K562 (cell line): ENCODE results near the gene TMEM255A. TPM values are rescaled to one million over a fixed set of nuclear protein-coding genes. Genes with fewer than 3 reads are reported as not detected.

Source experiments
- ATAC-seq: fragments of 200-7000 bp; cut with Tn5 transposase; 3 replicates; pipeline ENCODE4 v1.9.1; 2020; ENCODE audit warnings: moderate library complexity
- BruUV-seq: library from RNA; stranded (reverse); fragments of 400-500 nt; replicated peaks from 2 replicates; lab custom pipeline; 2021; lab: Mats Ljungman, UMichigan
- CTCF ChIA-PET: fragments of 300-600 bp; formaldehyde crosslinking; extraction: SDS; loops from one replicate; lab custom pipeline; 2021; ENCODE audit warnings: low intra/inter-chr PET ratio; lab: Yijun Ruan, JAX
- POLR2A ChIA-PET: fragments of 300-600, 350-650 bp; sonication (Branson Sonifier 250); formaldehyde crosslinking; extraction: SDS; loops from one replicate; lab custom pipeline; 2021; ENCODE audit warnings: antibody characterized with exemption, inconsistent platforms; lab: Yijun Ruan, JAX
- DNase-seq, 4 experiments: peaks; one replicate each; pipeline versions ENCODE4 v3.0.0 to v3.0.0-alpha.2; 2011 to 2018; ENCODE audit warnings: low spot score in 3 of 4, mixed read lengths in 3 of 4; ENCODE audit errors: extremely low read depth in 1 of 4
- FAIRE-seq: peaks from 2 replicates; lab custom pipeline; 2011; peaks lifted over from hg19 to GRCh38; lab: Jason Lieb, UNC
- H2AFZ ChIP-seq: 2 replicates; pipeline ENCODE4 v1.6.0; 2011; ENCODE audit warnings: low read depth, low read length, control low read depth, inconsistent platforms
- H3K27ac ChIP-seq: fragments of 200-600 bp; 3 replicates; pipeline ENCODE4 v1.8.0; 2011; ENCODE audit warnings: low read depth, mild to moderate bottlenecking, control low read depth, inconsistent platforms, low read length, moderate library complexity, mixed read lengths; ENCODE audit errors: extremely low read depth
- H3K27me3 ChIP-seq, 2 experiments: fragments of 300-600 bp in 1 of 2; 2 replicates in 1 of 2; 3 replicates in 1 of 2; pipeline versions ENCODE4 v1.6.0 to v1.8.0; 2011; ENCODE audit warnings: inconsistent platforms in 2 of 2, low read length in 2 of 2, mild to moderate bottlenecking in 1 of 2, mixed read lengths in 1 of 2, moderate library complexity in 1 of 2; ENCODE audit not compliant: control insufficient read depth in 2 of 2, insufficient read depth in 2 of 2
- H3K36me3 ChIP-seq: fragments of 300-600 bp; 3 replicates; pipeline ENCODE4 v1.8.0; 2011; ENCODE audit warnings: mild to moderate bottlenecking, low read length, inconsistent platforms; ENCODE audit not compliant: control insufficient read depth, insufficient read depth
- H3K4me1 ChIP-seq, 2 experiments: fragments of 200-600 bp in 1 of 2; replicated peaks in 1 of 2; 2 replicates in 1 of 2; 3 replicates in 1 of 2; pipeline versions ENCODE4 v1.5.1 to v1.8.0; 2011; ENCODE audit warnings: inconsistent platforms in 2 of 2, low read length in 2 of 2, mild to moderate bottlenecking in 1 of 2, mixed read lengths in 1 of 2, moderate library complexity in 1 of 2; ENCODE audit not compliant: control insufficient read depth in 2 of 2, insufficient read depth in 2 of 2
- H3K4me2 ChIP-seq: 2 replicates; pipeline ENCODE4 v1.6.1; 2011; ENCODE audit warnings: low read length, control low read depth, inconsistent platforms, mixed read lengths; ENCODE audit not compliant: insufficient read depth
- H3K4me3 ChIP-seq: fragments of 200-600 bp; sonication (generic), shearing (Covaris generic); 2 replicates; pipeline ENCODE4 v1.5.1; 2016; ENCODE audit warnings: control low read depth, inconsistent platforms
- H3K79me2 ChIP-seq: fragments of 200-600 bp; 3 replicates; pipeline ENCODE4 v1.8.0; 2011; ENCODE audit warnings: low read length, inconsistent platforms; ENCODE audit not compliant: control insufficient read depth, insufficient read depth
- H3K9ac ChIP-seq, 2 experiments: 2 replicates each; pipeline versions ENCODE4 v1.6.0 to v1.6.1; 2011; ENCODE audit warnings: low read depth in 2 of 2, low read length in 2 of 2, control low read depth in 1 of 2, inconsistent platforms in 1 of 2, mild to moderate bottlenecking in 1 of 2, mixed read lengths in 1 of 2; ENCODE audit not compliant: insufficient read depth in 1 of 2
- H3K9me1 ChIP-seq: one replicate; pipeline ENCODE4 v1.6.0; 2011; ENCODE audit warnings: inconsistent platforms, mild to moderate bottlenecking, low read length, moderate library complexity; ENCODE audit not compliant: control insufficient read depth, insufficient read depth
- H3K9me3 ChIP-seq: replicated peaks from 2 replicates; pipeline ENCODE4 v1.5.1; 2011; ENCODE audit warnings: low read depth, low read length, inconsistent platforms; ENCODE audit not compliant: control insufficient read depth, insufficient read depth
- H4K20me1 ChIP-seq: replicated peaks from 2 replicates; pipeline ENCODE4 v1.6.1; 2011; ENCODE audit warnings: low read length, inconsistent platforms, mixed read lengths; ENCODE audit not compliant: control insufficient read depth, insufficient read depth
- BACH1 ChIP-seq: fragments of 200-800 bp; sonication (Bioruptor generic); IDR thresholded peaks from 2 replicates; pipeline ENCODE4 v1.6.1; 2016; ENCODE audit warnings: missing genetic modification characterization, missing compliant biosample characterization
- BRD4 ChIP-seq: fragments of 200-600 bp; sonication (generic); IDR thresholded peaks from 2 replicates; pipeline ENCODE4 v1.6.1; 2017; ENCODE audit warnings: inconsistent platforms
- CEBPZ ChIP-seq: fragments of 150-350 bp; IDR thresholded peaks from 2 replicates; pipeline ENCODE4 v1.6.1; 2014; ENCODE audit warnings: low read depth, mild to moderate bottlenecking, low read length, borderline replicate concordance
- DMBX1 ChIP-seq: fragments of 250-450 bp; sonication (Bioruptor Pico); IDR thresholded peaks from 2 replicates; pipeline ENCODE4 v1.8.0; 2022; ENCODE audit warnings: inconsistent platforms, mild to moderate bottlenecking, moderate library complexity, borderline replicate concordance
- FOXA1 ChIP-seq: fragments of 450-650 bp; IDR thresholded peaks from 2 replicates; pipeline ENCODE4 v1.6.1; 2016; ENCODE audit warnings: mild to moderate bottlenecking, borderline replicate concordance
- POLR3A ChIP-seq: IDR thresholded peaks from 2 replicates; pipeline ENCODE4 v1.6.1; 2011; ENCODE audit warnings: borderline replicate concordance, mild to moderate bottlenecking, moderate library complexity; ENCODE audit not compliant: insufficient read length, insufficient read depth; ENCODE audit errors: extremely low read depth
- SIN3A ChIP-seq, 2 experiments: fragments of 150-350 bp in 1 of 2; IDR thresholded peaks; 2 replicates each; pipeline ENCODE4 v1.6.1; 2011 to 2016; ENCODE audit warnings: borderline replicate concordance in 2 of 2, low read depth in 2 of 2, low read length in 2 of 2, mild to moderate bottlenecking in 2 of 2, moderate library complexity in 2 of 2; ENCODE audit not compliant: control insufficient read depth in 1 of 2
- SRSF1 ChIP-seq: fragments of 200-400 bp; formaldehyde crosslinking; IDR thresholded peaks from 2 replicates; pipeline ENCODE4 v1.6.1; 2017; ENCODE audit warnings: mild to moderate bottlenecking, low read depth, low read length, moderate library complexity
- STAT5B ChIP-seq: fragments of 250-450 bp; sonication (Bioruptor Pico); IDR thresholded peaks from 2 replicates; pipeline ENCODE4 v1.8.0; 2021; ENCODE audit warnings: mild to moderate bottlenecking, inconsistent platforms
- TAF1 ChIP-seq: IDR thresholded peaks from 2 replicates; pipeline ENCODE4 v1.6.1; 2011; ENCODE audit warnings: mild to moderate bottlenecking, low read length, moderate library complexity; ENCODE audit not compliant: insufficient read depth, control insufficient read depth, severe bottlenecking; ENCODE audit errors: extremely low read depth
- ZC3H4 ChIP-seq: sonication (generic); formaldehyde crosslinking; IDR thresholded peaks from 2 replicates; pipeline ENCODE4 v1.9.0; 2021; ENCODE audit warnings: missing genetic modification reagents, borderline replicate concordance
- ZKSCAN8 ChIP-seq: fragments of 200-800 bp; sonication (Bioruptor generic); IDR thresholded peaks from 2 replicates; pipeline ENCODE4 v1.6.1; 2016; ENCODE audit warnings: missing genetic modification characterization, missing compliant biosample characterization
- ZNF134 ChIP-seq: fragments of 250-450 bp; sonication (Bioruptor Pico); conservative IDR thresholded peaks from 2 replicates; pipeline ENCODE4 v1.4.0; 2020
- ZNF707 ChIP-seq: fragments of 250-450 bp; sonication (Bioruptor Pico); conservative IDR thresholded peaks from 2 replicates; pipeline ENCODE4 v1.8.0; 2022; ENCODE audit warnings: inconsistent platforms, mild to moderate bottlenecking, moderate library complexity
- WGBS: fragments of 100-300 bp; shearing (Covaris generic); methylation state at CpG from one replicate; pipeline ENCODE4 v1.1.6; 2016; ENCODE audit warnings: low coverage, mixed read lengths; ENCODE audit not compliant: insufficient coverage; ENCODE audit errors: missing lambda C conversion rate; 5-methylcytosine and 5-hydroxymethylcytosine counted together
- in situ Hi-C: fragments of 300-500 bp; cut with MboI; formaldehyde crosslinking; loops from 4 replicates; pipeline ENCODE4 v1.15.0; 2018; ENCODE audit warnings: inconsistent platforms, mixed read lengths
- intact Hi-C: fragments of 100-400 bp; cut with micrococcal nuclease; formaldehyde crosslinking; loops from 2 replicates; pipeline ENCODE4 v1.14.2; 2022
- polyA plus RNA-seq, 8 experiments: library from polyadenylated mRNA; depleted of rRNA in 4 of 8; stranded (reverse) in 5 of 8; unstranded in 3 of 8; fragments of >200 nt; fragmentation: Nextera tagmentation in 2 of 8; fragmentation: Illumina TruSeq in 1 of 8; extraction: Ambion mirVana in 2 of 8; extraction: Trizol in 1 of 8; gene quantifications; 2 replicates each; pipeline versions ENCODE4 v1.2.1 to v1.2.3, GENCODE V29; 2011 to 2014; ENCODE audit warnings: inconsistent platforms in 1 of 8, missing spikeins in 1 of 8
- total RNA-seq, 7 experiments: library from RNA; depleted of rRNA in 6 of 7; stranded (reverse); fragments of >200 nt in 6 of 7; fragmentation: Illumina TruSeq in 2 of 7; extraction: Trizol in 2 of 7; gene quantifications; 2 replicates each; pipeline versions ENCODE4 v1.2.1 to v1.2.3, GENCODE V29; 2011 to 2021; ENCODE audit warnings: low replicate concordance in 1 of 7
- TF ChIP-seq, protein P1 (sequence below): sonication (generic); formaldehyde crosslinking; IDR thresholded peaks from 2 replicates; pipeline ENCODE4 v1.8.1; 2023; ENCODE audit warnings: mild to moderate bottlenecking, missing genetic modification reagents
- TF ChIP-seq, protein P2 (sequence below): sonication (generic); formaldehyde crosslinking; IDR thresholded peaks from 2 replicates; pipeline ENCODE4 v1.9.0; 2022; ENCODE audit warnings: mild to moderate bottlenecking, missing genetic modification reagents

Gene TMEM255A
- total and polyA plus RNA-seq, 9 of the 15 experiments (the other 6 are each of a cell fraction or from before 2014, with no cell fraction given): 0.01 TPM; not detected in 8

DNA sequence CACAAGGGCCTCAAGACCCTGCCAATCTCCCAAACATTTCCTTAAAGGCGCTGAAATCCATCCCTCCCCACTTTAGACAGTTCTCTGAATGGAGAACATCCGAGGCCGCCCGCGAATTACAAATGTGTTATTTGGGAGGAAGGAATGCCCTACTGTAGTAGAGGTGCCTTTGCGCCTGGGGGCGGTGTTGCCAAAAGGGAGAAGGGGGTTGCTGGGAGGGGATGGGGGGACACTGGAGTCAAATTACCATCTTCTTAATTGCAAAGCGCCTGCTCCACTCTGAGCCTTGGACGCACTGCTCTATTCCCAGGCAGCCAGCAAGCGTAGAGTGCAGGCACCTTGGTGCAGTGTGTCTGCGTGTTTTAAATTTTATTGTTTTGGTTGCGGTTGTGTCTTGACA lies 2.7 kb downstream of the TMEM255A start:
- Histone ChIP-seq H4K20me1 (no peaks in the 10 kb centered on the region), H3K9me1 (no peaks in the 10 kb centered on the region), H3K36me3 (no peaks in the 10 kb centered on the region), H3K4me2 (no peak overlapping the region), H3K27me3 (no peaks in the 10 kb centered on the region), H3K9me3 (no peaks in the 10 kb centered on the region), H3K9ac (no peak overlapping the region), H2AFZ (no peak overlapping the region), H3K4me3 (no peak overlapping the region), H3K79me2 (no peaks in the 10 kb centered on the region), H3K4me1 (peaks cover 5 to 11% of the 10 kb centered on the region in 2 experiments; a peak in 4 of 5 replicates), H3K27ac (no peak overlapping the region)
- 51% methylated on average over 8 of the region's 12 CpGs for WGBS
- no peak for FAIRE-seq
- POLR2A ChIA-PET: no interaction called here
- no peak for DNase-seq
- in situ Hi-C loops (no loop called here), intact Hi-C loops (no loop called here)
- CTCF ChIA-PET: no interaction called here
- no TSS peak for BruUV-seq
- TF ChIP-seq POLR3A (no peak), BACH1 (tag) (no peak), SIN3A (IDR thresholded peaks at IDR 0.05; ENCODE audit: borderline replicate concordance in 2 of 2, control insufficient read depth in 1 of 2, low read depth in 2 of 2, low read length in 2 of 2) (no peak), SRSF1 (no peak), ZC3H4 (CRISPR knock-in tag) (no peak), ZNF134 (no peak), TAF1 (no peak), FOXA1 (no peak), ZKSCAN8 (CRISPR knock-in tag) (no peak), DMBX1 (no peak), ZNF707 (no peak), CEBPZ (no peak), STAT5B (no peak), BRD4 (no peak)
- TF ChIP-seq, protein P1, sequence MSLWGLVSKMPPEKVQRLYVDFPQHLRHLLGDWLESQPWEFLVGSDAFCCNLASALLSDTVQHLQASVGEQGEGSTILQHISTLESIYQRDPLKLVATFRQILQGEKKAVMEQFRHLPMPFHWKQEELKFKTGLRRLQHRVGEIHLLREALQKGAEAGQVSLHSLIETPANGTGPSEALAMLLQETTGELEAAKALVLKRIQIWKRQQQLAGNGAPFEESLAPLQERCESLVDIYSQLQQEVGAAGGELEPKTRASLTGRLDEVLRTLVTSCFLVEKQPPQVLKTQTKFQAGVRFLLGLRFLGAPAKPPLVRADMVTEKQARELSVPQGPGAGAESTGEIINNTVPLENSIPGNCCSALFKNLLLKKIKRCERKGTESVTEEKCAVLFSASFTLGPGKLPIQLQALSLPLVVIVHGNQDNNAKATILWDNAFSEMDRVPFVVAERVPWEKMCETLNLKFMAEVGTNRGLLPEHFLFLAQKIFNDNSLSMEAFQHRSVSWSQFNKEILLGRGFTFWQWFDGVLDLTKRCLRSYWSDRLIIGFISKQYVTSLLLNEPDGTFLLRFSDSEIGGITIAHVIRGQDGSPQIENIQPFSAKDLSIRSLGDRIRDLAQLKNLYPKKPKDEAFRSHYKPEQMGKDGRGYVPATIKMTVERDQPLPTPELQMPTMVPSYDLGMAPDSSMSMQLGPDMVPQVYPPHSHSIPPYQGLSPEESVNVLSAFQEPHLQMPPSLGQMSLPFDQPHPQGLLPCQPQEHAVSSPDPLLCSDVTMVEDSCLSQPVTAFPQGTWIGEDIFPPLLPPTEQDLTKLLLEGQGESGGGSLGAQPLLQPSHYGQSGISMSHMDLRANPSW (CRISPR knock-in tag): no peak
- TF ChIP-seq, protein P2, sequence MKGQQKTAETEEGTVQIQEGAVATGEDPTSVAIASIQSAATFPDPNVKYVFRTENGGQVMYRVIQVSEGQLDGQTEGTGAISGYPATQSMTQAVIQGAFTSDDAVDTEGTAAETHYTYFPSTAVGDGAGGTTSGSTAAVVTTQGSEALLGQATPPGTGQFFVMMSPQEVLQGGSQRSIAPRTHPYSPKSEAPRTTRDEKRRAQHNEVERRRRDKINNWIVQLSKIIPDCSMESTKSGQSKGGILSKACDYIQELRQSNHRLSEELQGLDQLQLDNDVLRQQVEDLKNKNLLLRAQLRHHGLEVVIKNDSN (CRISPR knock-in tag): no peak
- no peak for ATAC-seq
